ENCODE measurements around the gene FBXL13. TPM values are rescaled to one million over a fixed set of nuclear protein-coding genes. Genes with fewer than 3 reads are reported as not detected.
"Not testable (repeated sequence)": the region's sequence is repeated elsewhere in the genome, so short reads cannot be mapped to it uniquely, and the experiment has no call there.

FBXL13 gene
- total RNA-seq, 1 experiment from 2014 or later = 0.43 TPM

DNA sequence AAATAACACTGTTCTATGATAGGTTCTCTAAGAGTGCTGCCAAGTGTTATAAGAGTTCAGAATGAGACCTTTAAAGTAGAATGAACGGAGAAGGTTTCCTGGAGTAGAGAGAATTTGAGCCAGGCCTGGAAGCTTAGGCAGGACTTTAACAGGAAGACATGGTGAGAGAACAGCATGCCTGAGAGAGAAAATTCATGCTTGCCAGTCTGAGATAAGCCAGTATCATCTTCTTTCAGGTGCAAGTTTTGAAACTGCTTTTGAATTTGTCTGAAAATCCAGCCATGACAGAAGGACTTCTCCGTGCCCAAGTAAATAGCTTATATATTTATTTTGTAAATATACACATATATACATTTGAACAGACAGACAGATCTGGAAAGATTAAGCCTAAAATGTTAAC lies 22.4 kb upstream of the FBXL13 start:
- CTCF ChIA-PET = no interaction called here
- H3K4me3 ChIP-seq (ENCODE audit: low read depth, low read length) = no peak overlapping the region
- no peaks in the 10 kb centered on the region for H3K36me3 ChIP-seq (ENCODE audit: control insufficient read depth, insufficient read depth, low read length)
- Mint-ChIP-seq H3K4me1 (ENCODE audit: low read depth, unreplicated experiment) (no peaks in the 10 kb centered on the region), H3K4me3 (ENCODE audit: unreplicated experiment) (no peak overlapping the region), H3K9me3 (ENCODE audit: unreplicated experiment) (no peaks in the 10 kb centered on the region), H3K27me3 (ENCODE audit: insufficient read depth, unreplicated experiment) (no peaks in the 10 kb centered on the region), H3K27ac (ENCODE audit: unreplicated experiment) (no peak overlapping the region), H3K36me3 (ENCODE audit: insufficient read depth, unreplicated experiment) (peaks cover 38% of the 10 kb centered on the region)
- no peak for DNase-seq
- no TSS peak for BruUV-seq (replicated peaks)
- TF ChIP-seq, protein P1, sequence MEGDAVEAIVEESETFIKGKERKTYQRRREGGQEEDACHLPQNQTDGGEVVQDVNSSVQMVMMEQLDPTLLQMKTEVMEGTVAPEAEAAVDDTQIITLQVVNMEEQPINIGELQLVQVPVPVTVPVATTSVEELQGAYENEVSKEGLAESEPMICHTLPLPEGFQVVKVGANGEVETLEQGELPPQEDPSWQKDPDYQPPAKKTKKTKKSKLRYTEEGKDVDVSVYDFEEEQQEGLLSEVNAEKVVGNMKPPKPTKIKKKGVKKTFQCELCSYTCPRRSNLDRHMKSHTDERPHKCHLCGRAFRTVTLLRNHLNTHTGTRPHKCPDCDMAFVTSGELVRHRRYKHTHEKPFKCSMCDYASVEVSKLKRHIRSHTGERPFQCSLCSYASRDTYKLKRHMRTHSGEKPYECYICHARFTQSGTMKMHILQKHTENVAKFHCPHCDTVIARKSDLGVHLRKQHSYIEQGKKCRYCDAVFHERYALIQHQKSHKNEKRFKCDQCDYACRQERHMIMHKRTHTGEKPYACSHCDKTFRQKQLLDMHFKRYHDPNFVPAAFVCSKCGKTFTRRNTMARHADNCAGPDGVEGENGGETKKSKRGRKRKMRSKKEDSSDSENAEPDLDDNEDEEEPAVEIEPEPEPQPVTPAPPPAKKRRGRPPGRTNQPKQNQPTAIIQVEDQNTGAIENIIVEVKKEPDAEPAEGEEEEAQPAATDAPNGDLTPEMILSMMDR (IDR thresholded peaks at IDR 0.05; ENCODE audit: insufficient read depth in 1 of 2, low read depth in 1 of 2, low read length in 1 of 2, severe bottlenecking in 1 of 2, unreplicated experiment in 1 of 2) = no peak
- no peaks in the 10 kb centered on the region for H3K4me1 ChIP-seq
- H3K9me3 ChIP-seq = no peaks in the 10 kb centered on the region
- H3K27me3 ChIP-seq (replicated peaks; ENCODE audit: control insufficient read depth, insufficient read depth, low read length) = no peaks in the 10 kb centered on the region
- intact Hi-C loops (cut with micrococcal nuclease; ENCODE audit: unreplicated experiment) = no loop called here
- POLR2A ChIA-PET = no interaction called here

DNA sequence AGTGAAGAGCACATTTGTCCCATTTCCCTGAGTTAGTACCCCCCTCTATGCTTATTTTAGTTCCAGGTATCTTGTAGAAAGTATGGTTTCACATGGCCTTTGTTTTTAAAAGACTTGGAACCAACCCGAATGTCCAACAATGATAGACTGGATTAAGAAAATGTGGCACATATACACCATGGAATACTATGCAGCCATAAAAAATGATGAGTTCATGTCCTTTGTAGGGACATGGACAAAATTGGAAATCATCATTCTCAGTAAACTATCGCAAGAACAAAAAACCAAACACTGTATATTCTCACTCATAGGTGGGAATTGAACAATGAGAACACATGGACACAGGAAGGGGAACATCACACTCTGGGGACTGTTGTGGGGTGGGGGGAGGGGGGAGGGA lies 21.0 kb upstream of the FBXL13 start:
- H3K36me3 Mint-ChIP-seq (ENCODE audit: insufficient read depth, unreplicated experiment) = peaks cover 37% of the 10 kb centered on the region
- H3K4me1 ChIP-seq; H3K4me3 Mint-ChIP-seq (ENCODE audit: unreplicated experiment); H3K36me3 ChIP-seq (ENCODE audit: control insufficient read depth, insufficient read depth, low read length); H3K27ac Mint-ChIP-seq (ENCODE audit: unreplicated experiment); BruUV-seq (replicated peaks); DNase-seq; CTCF ChIA-PET; H3K4me1 Mint-ChIP-seq (ENCODE audit: low read depth, unreplicated experiment); H3K9me3 Mint-ChIP-seq (ENCODE audit: unreplicated experiment); H3K27me3 ChIP-seq (replicated peaks; ENCODE audit: control insufficient read depth, insufficient read depth, low read length); POLR2A ChIA-PET; intact Hi-C loops (cut with micrococcal nuclease; ENCODE audit: unreplicated experiment); H3K4me3 ChIP-seq (ENCODE audit: low read depth, low read length); H3K9me3 ChIP-seq; H3K27me3 Mint-ChIP-seq (ENCODE audit: insufficient read depth, unreplicated experiment): not testable (repeated sequence)

DNA sequence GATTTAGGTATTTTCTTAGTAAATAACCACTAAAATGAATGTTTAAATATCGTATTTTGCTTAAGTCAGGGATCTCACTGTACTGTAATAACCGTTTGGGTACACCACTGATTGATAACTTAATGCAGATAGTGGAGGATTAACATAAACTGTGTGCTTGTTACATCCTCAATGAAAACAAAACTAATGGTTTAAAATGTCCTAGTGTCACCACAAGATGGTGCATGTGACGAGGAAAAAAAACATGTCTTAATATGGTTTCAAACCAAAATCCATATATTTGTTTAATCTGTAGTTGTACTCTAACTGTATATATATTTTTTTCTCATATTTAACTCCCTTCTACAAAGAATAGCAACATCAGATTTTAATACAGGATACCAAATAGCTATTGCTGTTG lies 19.5 kb upstream of the FBXL13 start:
- CTCF ChIA-PET = no interaction called here

More for the DNA sequence above, 19.5 kb upstream of the FBXL13 start:
- no peaks in the 10 kb centered on the region for H3K4me1 ChIP-seq
- no peak overlapping the region for H3K4me3 ChIP-seq (ENCODE audit: low read depth, low read length)
- no peaks in the 10 kb centered on the region for H3K36me3 ChIP-seq (ENCODE audit: control insufficient read depth, insufficient read depth, low read length)
- H3K27me3 ChIP-seq (replicated peaks; ENCODE audit: control insufficient read depth, insufficient read depth, low read length) = no peaks in the 10 kb centered on the region
- H3K9me3 Mint-ChIP-seq (ENCODE audit: unreplicated experiment) = no peaks in the 10 kb centered on the region
- intact Hi-C loops (cut with micrococcal nuclease; ENCODE audit: unreplicated experiment) = no loop called here
- H3K36me3 Mint-ChIP-seq (ENCODE audit: insufficient read depth, unreplicated experiment) = peaks cover 33% of the 10 kb centered on the region
- H3K4me1 Mint-ChIP-seq (ENCODE audit: low read depth, unreplicated experiment) = no peaks in the 10 kb centered on the region
- BruUV-seq (replicated peaks) = no TSS peak
- no peaks in the 10 kb centered on the region for H3K27me3 Mint-ChIP-seq (ENCODE audit: insufficient read depth, unreplicated experiment)
- H3K4me3 Mint-ChIP-seq (ENCODE audit: unreplicated experiment) = no peak overlapping the region
- no peak for DNase-seq
- no peak overlapping the region for H3K27ac Mint-ChIP-seq (ENCODE audit: unreplicated experiment)
- H3K9me3 ChIP-seq = no peaks in the 10 kb centered on the region
- POLR2A ChIA-PET = no interaction called here
- TF ChIP-seq, protein P1 (IDR thresholded peaks at IDR 0.05; ENCODE audit: insufficient read depth in 1 of 2, low read depth in 1 of 2, low read length in 1 of 2, severe bottlenecking in 1 of 2, unreplicated experiment in 1 of 2) = no peak

Data from Caco-2 (cell line).